DOHH2 (cell line): Measurements from ENCODE around the gene SUPT3H.

Source experiments
- H3F3A ChIP-seq: fragments of 200-600 bp; sonication (generic), shearing (Covaris generic); 2 replicates; pipeline ENCODE4 v1.6.0; 2016; ENCODE audit warnings: antibody characterized with exemption, mild to moderate bottlenecking; ENCODE audit not compliant: control insufficient read depth, insufficient read depth
- H3K27ac ChIP-seq: fragments of 200-600 bp; sonication (generic); 2 replicates; pipeline ENCODE4 v1.5.1; 2014; ENCODE audit warnings: low read depth, mild to moderate bottlenecking, low read length, moderate library complexity
- H3K27me3 ChIP-seq: fragments of 200-600 bp; sonication (generic); 2 replicates; pipeline ENCODE4 v1.6.1; 2014; ENCODE audit warnings: mild to moderate bottlenecking, low read length, mixed read lengths; ENCODE audit not compliant: control insufficient read depth
- H3K36me3 ChIP-seq: fragments of 200-600 bp; sonication (generic); 2 replicates; pipeline ENCODE4 v1.6.1; 2014; ENCODE audit warnings: mild to moderate bottlenecking, low read length, moderate library complexity, mixed read lengths; ENCODE audit not compliant: control insufficient read depth
- H3K4me1 ChIP-seq: fragments of 200-600 bp; sonication (generic); 2 replicates; pipeline ENCODE4 v1.6.1; 2014; ENCODE audit warnings: mild to moderate bottlenecking, low read length, mixed read lengths; ENCODE audit not compliant: control insufficient read depth
- H3K4me2 ChIP-seq: fragments of 200-600 bp; sonication (generic); 2 replicates; pipeline ENCODE4 v1.6.0; 2014; ENCODE audit warnings: mild to moderate bottlenecking, low read length, moderate library complexity
- H3K4me3 ChIP-seq: fragments of 200-600 bp; sonication (generic); 2 replicates; pipeline ENCODE4 v1.5.1; 2014; ENCODE audit warnings: mild to moderate bottlenecking, low read length, mixed read lengths
- H3K79me2 ChIP-seq: fragments of 200-600 bp; sonication (generic); 2 replicates; pipeline ENCODE4 v1.6.1; 2014; ENCODE audit warnings: mild to moderate bottlenecking, low read length, mixed read lengths; ENCODE audit not compliant: control insufficient read depth
- H3K9me2 ChIP-seq: fragments of 200-600 bp; sonication (generic); replicated peaks from 2 replicates; pipeline ENCODE4 v1.6.1; 2014; ENCODE audit warnings: mild to moderate bottlenecking, low read length, mixed read lengths; ENCODE audit not compliant: control insufficient read depth
- H3K9me3 ChIP-seq: fragments of 200-600 bp; sonication (generic); 2 replicates; pipeline ENCODE4 v1.6.1; 2014; ENCODE audit warnings: antibody characterized with exemption, low read length, mixed read lengths; ENCODE audit not compliant: control insufficient read depth, insufficient read depth
- H4K20me1 ChIP-seq: fragments of 200-600 bp; sonication (generic); 2 replicates; pipeline ENCODE4 v1.6.0; 2014; ENCODE audit warnings: low read depth, mild to moderate bottlenecking, antibody characterized with exemption, low read length, moderate library complexity; ENCODE audit not compliant: control insufficient read depth, insufficient read depth
- EZH2phosphoT487 ChIP-seq: fragments of 200-600 bp; sonication (generic); IDR thresholded peaks from 2 replicates; pipeline ENCODE4 v1.6.1; 2017; ENCODE audit warnings: borderline replicate concordance, mild to moderate bottlenecking, antibody characterized with exemption, low read length, moderate library complexity, mixed read lengths
- TF ChIP-seq, protein P1 (sequence below): fragments of 200-600 bp; sonication (generic); IDR thresholded peaks from one replicate; pipeline ENCODE4 v1.5.1; 2014; ENCODE audit warnings: antibody characterized with exemption, mild to moderate bottlenecking, low read depth, low read length; ENCODE audit not compliant: poor library complexity, severe bottlenecking

SUPT3H gene

DNA sequence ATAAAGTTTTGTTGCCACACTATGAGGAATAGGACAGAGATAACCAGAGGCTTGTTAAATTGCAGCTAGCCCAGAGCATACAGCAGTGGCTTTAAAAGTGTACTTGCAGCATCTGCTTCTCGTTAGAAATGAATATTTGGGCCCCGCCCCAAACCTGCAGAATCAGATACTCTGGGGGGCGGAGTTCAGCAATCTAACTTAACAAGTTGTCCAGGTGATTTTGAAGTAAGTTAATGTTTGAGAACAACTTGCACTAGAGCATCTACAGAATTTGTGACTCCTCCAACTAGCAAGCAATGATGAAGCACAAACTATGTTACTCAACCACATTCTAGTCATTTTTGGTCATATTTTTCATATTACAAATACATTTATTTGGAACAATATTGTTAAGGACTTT lies 10.6 kb upstream of the SUPT3H start:
- Histone ChIP-seq H3K79me2 (no peaks in the 10 kb centered on the region), H3K36me3 (no peaks in the 10 kb centered on the region), H3K4me3 (no peak overlapping the region), H3F3A (no peaks in the 10 kb centered on the region), H3K27me3 (no peaks in the 10 kb centered on the region; the same call in 1 of the 2 replicates), H3K27ac (no peak overlapping the region), H3K9me3 (no peaks in the 10 kb centered on the region), H4K20me1 (no peaks in the 10 kb centered on the region), H3K9me2 (no peaks in the 10 kb centered on the region), H3K4me2 (no peak overlapping the region), H3K4me1 (no peaks in the 10 kb centered on the region)
- no peak for TF ChIP-seq EZH2phosphoT487
- TF ChIP-seq, protein P1, sequence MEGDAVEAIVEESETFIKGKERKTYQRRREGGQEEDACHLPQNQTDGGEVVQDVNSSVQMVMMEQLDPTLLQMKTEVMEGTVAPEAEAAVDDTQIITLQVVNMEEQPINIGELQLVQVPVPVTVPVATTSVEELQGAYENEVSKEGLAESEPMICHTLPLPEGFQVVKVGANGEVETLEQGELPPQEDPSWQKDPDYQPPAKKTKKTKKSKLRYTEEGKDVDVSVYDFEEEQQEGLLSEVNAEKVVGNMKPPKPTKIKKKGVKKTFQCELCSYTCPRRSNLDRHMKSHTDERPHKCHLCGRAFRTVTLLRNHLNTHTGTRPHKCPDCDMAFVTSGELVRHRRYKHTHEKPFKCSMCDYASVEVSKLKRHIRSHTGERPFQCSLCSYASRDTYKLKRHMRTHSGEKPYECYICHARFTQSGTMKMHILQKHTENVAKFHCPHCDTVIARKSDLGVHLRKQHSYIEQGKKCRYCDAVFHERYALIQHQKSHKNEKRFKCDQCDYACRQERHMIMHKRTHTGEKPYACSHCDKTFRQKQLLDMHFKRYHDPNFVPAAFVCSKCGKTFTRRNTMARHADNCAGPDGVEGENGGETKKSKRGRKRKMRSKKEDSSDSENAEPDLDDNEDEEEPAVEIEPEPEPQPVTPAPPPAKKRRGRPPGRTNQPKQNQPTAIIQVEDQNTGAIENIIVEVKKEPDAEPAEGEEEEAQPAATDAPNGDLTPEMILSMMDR, result no peak

DNA sequence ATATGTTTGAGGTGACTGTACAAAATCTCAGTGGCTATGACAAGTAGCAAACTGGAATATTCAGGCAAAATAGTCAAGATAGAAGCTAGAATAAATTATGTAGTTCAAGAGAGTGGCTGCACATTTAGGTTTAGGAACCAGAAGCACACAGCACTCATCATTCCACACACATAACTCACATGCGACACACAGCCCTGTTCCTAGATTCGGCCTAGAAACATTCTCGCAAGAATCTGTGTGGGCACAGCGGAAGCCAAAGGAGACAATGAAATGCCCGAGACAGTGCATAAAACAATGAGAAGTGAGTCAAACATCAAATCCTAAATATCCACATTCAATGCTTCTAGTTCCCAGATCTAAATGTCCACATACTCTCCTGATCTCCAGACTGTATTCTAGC lies 9.5 kb upstream of the SUPT3H start:
- H3K4me1 ChIP-seq, result no peaks in the 10 kb centered on the region
- H3K4me2 ChIP-seq, result no peak overlapping the region
- no peaks in the 10 kb centered on the region for H3K79me2 ChIP-seq
- H3K27me3 ChIP-seq, result no peaks in the 10 kb centered on the region; the same call in 1 of the 2 replicates
- no peak overlapping the region for H3K4me3 ChIP-seq
- H3K9me3 ChIP-seq, result no peaks in the 10 kb centered on the region
- no peaks in the 10 kb centered on the region for H3F3A ChIP-seq
- no peaks in the 10 kb centered on the region for H4K20me1 ChIP-seq
- no peaks in the 10 kb centered on the region for H3K9me2 ChIP-seq
- H3K36me3 ChIP-seq, result no peaks in the 10 kb centered on the region
- H3K27ac ChIP-seq, result no peak overlapping the region
- no peak for TF ChIP-seq EZH2phosphoT487
- TF ChIP-seq, protein P1, result no peak

DNA sequence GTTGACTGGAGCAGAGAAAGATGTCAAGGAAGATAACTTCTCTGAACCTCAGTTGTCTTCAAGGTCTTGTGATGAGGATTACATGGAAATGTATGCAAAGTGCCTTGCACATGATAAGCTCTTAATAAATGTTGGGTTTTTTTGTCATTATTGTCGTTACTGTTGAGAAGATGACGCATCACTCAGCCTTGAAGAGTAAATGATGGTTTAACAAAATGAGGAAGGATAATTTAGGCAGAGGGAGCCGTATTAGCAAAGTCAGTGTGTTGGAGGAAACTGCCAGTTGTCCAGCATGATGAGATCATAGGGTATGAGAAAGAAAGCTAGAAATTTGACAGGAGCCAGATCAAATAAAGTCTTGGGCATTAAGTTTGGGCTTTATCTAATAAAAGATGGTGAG lies 8.8 kb upstream of the SUPT3H start:
- no peaks in the 10 kb centered on the region for H3K79me2 ChIP-seq
- no peaks in the 10 kb centered on the region for H3K9me3 ChIP-seq
- H3K27ac ChIP-seq, result no peak overlapping the region
- no peaks in the 10 kb centered on the region for H3F3A ChIP-seq
- no peak overlapping the region for H3K4me2 ChIP-seq
- H4K20me1 ChIP-seq, result no peaks in the 10 kb centered on the region
- no peaks in the 10 kb centered on the region for H3K36me3 ChIP-seq
- no peaks in the 10 kb centered on the region for H3K9me2 ChIP-seq
- TF ChIP-seq, protein P1, result no peak
- TF ChIP-seq EZH2phosphoT487, result no peak
- no peak overlapping the region for H3K4me3 ChIP-seq
- H3K27me3 ChIP-seq, result no peaks in the 10 kb centered on the region; the same call in 1 of the 2 replicates
- no peaks in the 10 kb centered on the region for H3K4me1 ChIP-seq
